ENCODE data around the gene FHIT.

FHIT gene

GRCh38 chr3:60309539-60310268, 941.5 kb downstream of the FHIT start:
- DNase-seq (ENCODE audit: low read depth in 1 of 2, low spot score in 1 of 2): no peak

DNA sequence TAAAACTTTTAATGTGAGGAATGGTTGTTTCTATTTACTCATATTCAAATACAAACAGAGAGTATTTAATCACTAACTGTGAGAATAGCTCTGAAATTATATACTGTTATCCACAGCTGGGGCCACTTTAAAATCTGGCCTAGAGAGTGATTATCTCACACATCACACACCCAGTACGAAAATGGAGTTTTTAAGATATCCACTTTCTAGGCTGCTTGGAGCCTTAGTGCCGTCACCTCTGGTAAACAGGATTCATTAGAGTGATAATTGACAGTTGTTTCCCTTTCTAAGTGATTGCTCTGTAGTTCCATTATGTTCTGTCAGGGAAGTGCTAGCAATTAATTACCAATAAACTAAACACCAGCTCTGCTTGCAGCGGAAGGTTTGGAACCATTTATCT, 942.4 kb downstream of the FHIT start:
- no peak for DNase-seq (ENCODE audit: low read depth in 1 of 2, low spot score in 1 of 2)

DNA sequence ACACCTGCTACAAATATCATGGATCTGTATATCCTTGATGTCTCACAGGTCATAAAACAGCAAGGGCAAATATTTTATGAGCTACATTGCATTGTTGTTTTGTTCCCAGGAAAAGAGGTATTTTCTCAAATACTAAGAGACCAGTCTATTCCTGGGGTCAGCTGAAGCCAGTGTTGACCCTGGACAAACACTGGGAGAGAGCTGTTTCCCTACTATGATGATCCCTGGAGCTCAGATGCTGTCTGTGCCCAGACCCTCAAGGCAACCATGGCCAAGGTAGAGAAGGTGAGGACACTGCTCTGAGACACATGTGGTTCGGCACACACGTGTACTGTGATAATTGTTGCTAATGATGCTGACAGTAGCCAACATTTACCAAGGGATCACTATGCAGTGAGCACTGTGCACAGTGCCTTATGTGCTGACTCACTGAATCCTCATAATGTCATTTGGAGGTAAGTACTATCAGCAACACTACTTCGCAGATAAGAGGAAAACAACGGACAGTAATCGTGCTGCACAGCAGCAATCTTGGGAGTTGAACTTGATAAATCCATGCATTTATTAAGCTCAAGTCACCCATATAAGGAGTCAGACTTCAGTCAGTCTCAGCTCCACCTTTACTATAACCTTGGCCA, 943.6 kb downstream of the FHIT start:
- no peak for DNase-seq (ENCODE audit: low read depth in 1 of 2, low spot score in 1 of 2)

- no peak for DNase-seq (ENCODE audit: low read depth in 1 of 2, low spot score in 1 of 2)
These were observed 947.1 kb downstream of the FHIT start for GRCh38 chr3:60304112-60304511.

GRCh38 chr3:60303160-60303559, 948.1 kb downstream of the FHIT start:
- DNase-seq (ENCODE audit: low read depth in 1 of 2, low spot score in 1 of 2): no peak

- no peak for DNase-seq (ENCODE audit: low read depth in 1 of 2, low spot score in 1 of 2)
These were observed 950.1 kb downstream of the FHIT start for GRCh38 chr3:60301142-60301541.

- no peak for DNase-seq (ENCODE audit: low read depth in 1 of 2, low spot score in 1 of 2)
These were observed 953.1 kb downstream of the FHIT start for GRCh38 chr3:60298141-60298540.

DNA sequence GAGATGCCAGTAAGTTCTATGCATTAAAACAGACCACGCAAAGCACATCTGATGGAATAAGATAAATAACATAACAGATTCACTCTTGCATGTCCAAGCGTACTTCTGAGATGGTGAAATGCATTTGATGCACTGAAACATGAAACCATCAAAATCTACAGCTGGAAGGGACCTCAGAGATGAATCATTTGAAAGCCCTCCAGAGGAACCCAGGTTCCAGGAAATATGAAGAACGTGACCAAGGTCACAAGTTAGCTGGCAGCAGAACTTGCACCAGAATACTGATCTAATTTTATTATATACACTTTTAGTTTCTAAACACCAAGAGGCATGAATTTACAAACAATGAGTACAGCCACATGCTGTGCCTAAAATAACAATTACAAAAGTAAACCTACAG, 957.1 kb downstream of the FHIT start:
- no peak for DNase-seq (ENCODE audit: low read depth in 1 of 2, low spot score in 1 of 2)

DNA sequence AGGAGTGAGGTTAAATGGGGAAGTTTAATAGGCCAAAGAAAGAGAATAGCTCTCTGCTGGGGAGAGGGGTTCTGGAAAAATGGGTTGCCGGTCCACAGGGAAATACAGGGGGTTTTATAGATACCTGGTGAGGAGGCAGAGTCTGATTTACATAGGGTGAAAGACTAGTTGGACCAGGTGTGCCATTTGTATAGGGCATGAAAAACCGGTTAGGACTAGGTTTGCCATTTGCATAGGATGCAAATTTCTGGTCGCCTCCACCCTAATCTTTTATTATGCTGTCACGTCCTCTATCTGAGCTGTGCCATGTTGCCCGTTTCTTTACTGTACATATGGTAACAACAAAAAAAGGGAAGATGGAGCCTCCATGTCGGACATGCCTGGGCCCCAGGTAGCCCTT, 960.1 kb downstream of the FHIT start:
- DNase-seq (ENCODE audit: low read depth in 1 of 2, low spot score in 1 of 2): no peak

DNA sequence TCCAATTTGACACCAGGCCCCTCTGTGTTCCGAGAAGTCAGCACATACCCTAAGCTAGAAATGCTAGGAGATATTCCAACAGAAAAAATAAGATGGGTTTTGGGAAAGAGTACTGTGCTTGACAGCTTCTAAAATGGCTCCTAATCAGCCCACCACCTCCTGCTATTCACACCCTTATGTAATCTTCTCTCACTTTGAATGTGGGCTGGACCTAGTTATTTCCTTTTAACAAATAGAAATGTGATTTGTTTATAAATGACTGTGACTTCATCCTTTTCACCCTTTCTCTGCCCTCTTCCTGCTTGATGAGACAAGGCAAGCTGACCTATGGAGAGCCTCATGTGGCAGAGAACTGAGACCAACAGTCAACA, 961.1 kb downstream of the FHIT start:
- no peak for DNase-seq (ENCODE audit: low read depth in 1 of 2, low spot score in 1 of 2)

GRCh38 chr3:60289341-60290121, 961.7 kb downstream of the FHIT start:
- DNase-seq (ENCODE audit: low read depth in 1 of 2, low spot score in 1 of 2): no peak

DNA sequence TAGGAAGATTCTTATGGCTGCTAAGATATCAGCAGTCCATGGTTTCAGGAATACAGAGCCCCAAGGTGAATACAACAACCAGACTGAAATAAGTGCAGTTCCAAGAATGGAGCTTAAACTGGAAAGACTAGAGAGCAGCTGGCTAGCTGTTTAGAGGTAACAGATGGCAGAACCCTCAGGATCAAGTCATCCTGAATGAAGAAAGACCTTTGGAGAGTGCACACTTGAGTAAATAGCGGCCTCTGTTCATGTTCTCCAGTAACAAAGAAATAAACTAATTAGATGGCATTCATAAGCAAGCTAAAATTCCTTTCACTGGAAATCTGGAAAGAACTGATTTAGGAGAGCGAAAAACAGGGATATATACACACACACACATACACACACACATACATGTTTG, 968.4 kb downstream of the FHIT start:
- DNase-seq (ENCODE audit: low read depth in 1 of 2, low spot score in 1 of 2): no peak

- DNase-seq (ENCODE audit: low read depth in 1 of 2, low spot score in 1 of 2): no peak
These were observed 969.3 kb downstream of the FHIT start for GRCh38 chr3:60281970-60282369.

DNA sequence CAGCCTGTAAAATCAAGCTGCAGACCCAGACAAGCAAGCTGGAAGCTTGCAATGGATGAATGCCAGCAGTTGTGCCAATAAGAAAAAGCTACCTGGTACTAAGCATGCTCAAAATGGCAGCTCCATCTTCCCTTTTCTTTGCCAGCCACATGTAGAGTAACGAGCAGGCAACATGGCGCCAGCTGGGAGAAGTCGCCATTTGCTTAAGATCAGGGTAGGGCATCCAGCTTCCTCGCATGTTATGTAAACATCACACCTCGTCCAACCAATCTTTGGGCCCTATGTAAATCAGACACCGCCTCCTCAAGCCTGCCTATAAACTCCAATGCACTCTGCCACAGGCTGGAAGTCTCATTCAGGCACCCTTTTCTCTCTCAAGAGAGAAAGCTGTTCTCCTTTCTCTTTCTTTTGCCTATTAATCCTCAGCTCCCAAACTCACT, 973.9 kb downstream of the FHIT start:
- DNase-seq (ENCODE audit: low read depth in 1 of 2, low spot score in 1 of 2): no peak

DNA sequence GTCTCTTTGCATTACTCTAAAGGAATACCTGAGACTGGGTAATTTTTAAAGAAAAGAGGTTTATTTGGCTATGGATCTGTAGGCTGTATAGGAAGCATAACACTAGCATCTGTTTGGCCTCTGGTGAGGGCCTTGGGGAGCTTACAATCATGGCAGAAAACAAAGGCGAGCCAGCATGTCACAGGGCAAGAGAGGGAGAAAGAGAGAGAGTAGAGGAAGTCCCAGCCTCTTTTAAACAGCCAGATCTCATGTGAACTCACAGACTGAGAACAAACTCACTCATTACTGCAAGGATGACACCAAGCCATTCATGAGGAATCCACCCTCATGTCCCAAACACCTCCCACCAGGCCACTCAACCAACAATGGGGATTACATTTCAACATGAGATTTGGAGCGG, 974.6 kb downstream of the FHIT start:
- DNase-seq (ENCODE audit: low read depth in 1 of 2, low spot score in 1 of 2): no peak

DNA sequence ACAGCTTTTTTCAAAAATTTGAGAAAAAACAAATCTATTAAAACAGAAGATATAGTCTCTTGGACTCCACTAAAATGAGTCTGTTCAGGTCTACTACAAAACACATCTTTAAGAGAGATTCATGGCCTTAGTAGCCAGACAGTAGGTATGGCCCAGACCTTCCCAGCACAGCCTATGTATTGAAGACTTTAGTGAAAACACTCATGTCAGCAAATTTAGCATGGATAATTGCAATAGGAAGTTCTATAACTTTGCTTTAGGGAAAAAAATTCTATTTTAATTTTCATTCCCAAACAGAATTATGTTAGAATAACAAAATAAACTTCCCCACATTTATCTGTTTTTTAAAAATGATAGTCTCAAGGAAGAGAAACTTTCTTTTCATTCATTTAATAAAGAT, 976.6 kb downstream of the FHIT start:
- DNase-seq (ENCODE audit: low read depth in 1 of 2, low spot score in 1 of 2): no peak

DNA sequence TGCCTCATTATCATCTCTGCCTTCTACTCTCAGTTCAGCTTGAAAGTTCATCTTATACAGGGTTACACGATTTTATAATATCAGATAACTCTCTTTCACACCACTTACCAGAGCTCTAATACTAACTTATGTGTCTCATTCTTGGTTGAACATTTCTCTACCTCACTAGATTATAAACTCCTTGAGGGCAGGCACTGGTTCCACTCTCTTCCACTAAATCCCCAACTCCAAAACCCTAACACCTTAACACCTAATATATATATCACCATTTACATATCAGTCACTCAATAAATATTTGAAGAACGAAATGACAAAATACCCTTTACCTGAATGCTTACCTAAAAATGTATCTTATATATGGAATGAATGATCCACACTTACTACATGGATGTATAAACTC, 977.2 kb downstream of the FHIT start:
- no peak for DNase-seq (ENCODE audit: low read depth in 1 of 2, low spot score in 1 of 2)

GRCh38 chr3:60269829-60270266, 981.4 kb downstream of the FHIT start:
- no peak for DNase-seq (ENCODE audit: low read depth in 1 of 2, low spot score in 1 of 2)

- DNase-seq (ENCODE audit: low read depth in 1 of 2, low spot score in 1 of 2): no peak
These were observed 981.9 kb downstream of the FHIT start for GRCh38 chr3:60269377-60269776.

- DNase-seq (ENCODE audit: low read depth in 1 of 2, low spot score in 1 of 2): no peak
These were observed 983.1 kb downstream of the FHIT start for GRCh38 chr3:60268123-60268522.

DNA sequence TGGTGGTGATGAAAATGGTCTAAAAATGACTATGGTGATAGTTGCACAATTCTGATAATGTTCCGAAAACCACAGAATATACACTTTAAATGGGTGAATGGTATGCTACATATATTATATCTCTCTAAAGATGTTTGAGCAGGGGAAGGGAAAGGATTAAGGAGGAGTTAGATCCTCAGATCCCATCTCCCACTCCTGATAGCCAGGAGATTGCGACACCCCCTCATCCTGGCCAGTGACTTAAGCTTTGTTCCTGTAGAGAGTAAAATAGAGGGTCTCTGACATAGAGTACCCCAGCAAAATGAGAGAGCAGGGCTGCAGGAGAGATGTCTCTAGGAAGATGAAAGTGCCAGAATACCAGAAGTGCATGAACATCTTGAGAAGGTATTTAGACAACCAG, 984.8 kb downstream of the FHIT start:
- no peak for DNase-seq (ENCODE audit: low read depth in 1 of 2, low spot score in 1 of 2)

DNA sequence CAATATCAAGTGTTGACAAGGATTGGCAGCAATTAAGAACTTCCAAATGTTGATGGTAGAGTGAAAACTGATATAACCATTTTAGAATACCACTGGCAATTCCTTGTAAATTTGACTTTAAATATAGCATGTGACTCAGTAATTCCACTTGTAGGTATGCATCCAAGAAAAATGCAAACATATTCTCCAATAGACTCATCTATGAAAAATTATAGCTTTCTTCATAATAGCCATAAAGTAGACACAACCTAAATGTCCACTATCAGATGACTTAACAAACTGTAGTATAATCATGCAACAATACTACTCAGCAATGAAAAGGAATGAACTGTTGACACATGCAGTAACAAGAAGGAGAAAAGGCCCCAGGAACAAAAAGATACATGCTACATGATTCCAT, 988.1 kb downstream of the FHIT start:
- DNase-seq (ENCODE audit: low read depth in 1 of 2, low spot score in 1 of 2): no peak

All from stimulated activated CD4-positive, alpha-beta T cell treated with anti-CD3 and anti-CD28 coated beads, Interleukin-15, amount 100 ng/mL, for 1 hour (primary cell).